C4-2B (cell line): ENCODE data around the gene STAU1.

ENCODE experiments used
- CTCF ChIP-seq: fragments of 450-650 bp; conservative IDR thresholded peaks from 2 replicates; pipeline ENCODE4 v1.5.1; 2017; ENCODE audit warnings: mild to moderate bottlenecking
- ZFX ChIP-seq: fragments of 450-650 bp; IDR thresholded peaks from 2 replicates; pipeline ENCODE4 v1.6.1; 2017

GRCh38 chr20:49110767-49111694 is 77.1 kb downstream of the STAU1 start:
- TF ChIP-seq CTCF (no peak), ZFX (no peak)
